Spleen (tissue), 11 donors: ENCODE results near the gene ITPR1. TPM values are rescaled to one million over a fixed set of nuclear protein-coding genes. Genes with fewer than 3 reads are reported as not detected.

Experiments used
- DNase-seq: peaks from one replicate; pipeline ENCODE4 v3.0.0-alpha.2; 2020
- H3K27ac ChIP-seq, 8 donors: fragments of 200-600 bp; sonication (generic) in 7 of 8; 1 replicate in 4 of 8; 2 replicates in 4 of 8; pipeline versions ENCODE4 v1.5.0 to v1.8.0; 2016 to 2021; ENCODE audit warnings: inconsistent platforms in 4 of 8, mild to moderate bottlenecking in 4 of 8, moderate library complexity in 1 of 8
- H3K27me3 ChIP-seq, 7 donors: fragments of 200-600 bp; sonication (generic) in 6 of 7; replicated peaks in 1 of 7; 1 replicate in 4 of 7; 2 replicates in 3 of 7; pipeline versions ENCODE4 v1.5.0 to v1.8.0; 2016 to 2021; ENCODE audit warnings: inconsistent platforms in 3 of 7, mild to moderate bottlenecking in 1 of 7
- H3K36me3 ChIP-seq, 6 donors: fragments of 200-600 bp; sonication (generic) in 5 of 6; 1 replicate in 4 of 6; 2 replicates in 2 of 6; pipeline versions ENCODE4 v1.5.0 to v1.8.0; 2016 to 2021; ENCODE audit warnings: inconsistent platforms in 2 of 6
- H3K4me1 ChIP-seq, 6 donors: fragments of 200-600 bp; sonication (generic) in 5 of 6; 1 replicate in 3 of 6; 2 replicates in 3 of 6; pipeline versions ENCODE4 v1.5.0 to v1.8.0; 2016 to 2021; ENCODE audit warnings: inconsistent platforms in 3 of 6
- H3K4me3 ChIP-seq, 8 donors: fragments of 200-600 bp; sonication (generic) in 7 of 8; 1 replicate in 4 of 8; 2 replicates in 4 of 8; pipeline versions ENCODE4 v1.5.0 to v1.8.0; 2016 to 2021; ENCODE audit warnings: inconsistent platforms in 4 of 8, mild to moderate bottlenecking in 4 of 8, moderate library complexity in 2 of 8
- H3K9me3 ChIP-seq, 8 donors: fragments of 200-600 bp; sonication (generic) in 7 of 8; 1 replicate in 4 of 8; 2 replicates in 4 of 8; pipeline versions ENCODE4 v1.5.0 to v1.8.0; 2016 to 2021; ENCODE audit warnings: inconsistent platforms in 4 of 8
- CTCF ChIP-seq, 11 experiments: fragments of 200-600 bp in 7 of 11; fragments of 450-650 bp in 4 of 11; sonication (generic) in 4 of 11; IDR thresholded peaks in 8 of 11; conservative IDR thresholded peaks in 3 of 11; 1 replicate in 7 of 11; 2 replicates in 4 of 11; pipeline versions ENCODE4 v1.4.0 to v1.8.0; 2016 to 2021; ENCODE audit warnings: antibody characterized with exemption in 11 of 11, inconsistent platforms in 4 of 11, mild to moderate bottlenecking in 1 of 11
- POLR2A ChIP-seq, 3 donors: fragments of 450-650 bp; IDR thresholded peaks; one replicate each; pipeline ENCODE4 v1.5.1; 2017; ENCODE audit warnings: antibody characterized with exemption in 3 of 3, mild to moderate bottlenecking in 1 of 3
- POLR2AphosphoS5 ChIP-seq, 3 donors: sonication (generic); formaldehyde crosslinking; IDR thresholded peaks; one replicate each; pipeline ENCODE4 v1.5.1; 2017; ENCODE audit warnings: antibody characterized with exemption in 3 of 3
- WGBS, 5 donors: extraction: QIAGEN DNeasy Blood & Tissue Kit in 3 of 5; methylation state at CpG; one replicate each; pipeline versions ENCODE4 v1.1.5 to v1.1.7; 2013 to 2018; 5-methylcytosine and 5-hydroxymethylcytosine counted together
- intact Hi-C: fragments of 100-400 bp; cut with DNase I; formaldehyde crosslinking; loops from one replicate; pipeline ENCODE4 v1.15.0; 2023; ENCODE audit warnings: low total_unique reads
- polyA plus RNA-seq, 3 donors: library from polyadenylated mRNA; stranded (reverse); fragments of 200-250 nt; gene quantifications; one replicate each; pipeline ENCODE4 v1.2.1, GENCODE V29; 2013
- total RNA-seq, 7 donors: library from RNA; depleted of rRNA in 3 of 7; stranded (reverse); fragments of >200 nt in 3 of 7; fragmentation: NEBNext Ultra II Directional in 4 of 7; extraction: Animal tissue kit (Norgen Biotek cat#: 25700) in 4 of 7; gene quantifications; one replicate each; pipeline versions ENCODE4 v1.1.0 to v1.2.1, GENCODE V29; 2016 to 2021
- donor health status: healthy with polysubstance abuse.
- donor health status: DM: no; HTN: no; CAD: no; lungs with moderate emphysema.
- donor health status: DM: no; HTN: no; CAD: no.
- donor health status: Bipolar disorder and iron deficiency.
- donor health status: healthy.
- donor health status: DM: no; HTN: no; CAD: no.
- donor health status: DM: yes; HTN: yes; CAD: no.

Gene ITPR1
- total and polyA plus RNA-seq, 10 donors = 17.5 to 194 (median 129) TPM

GRCh38 chr3:4511491-4512262 lies 18.5 kb downstream of the ITPR1 start:
- 76 to 89% (median 84%) methylated on average over 7 of the region's 7 CpGs for WGBS, 5 donors
- peaks cover 15 to 95% (median 32%) of the 10 kb centered on the region in 6 donors for H3K4me1 ChIP-seq

GRCh38 chr3:4512895-4513616 lies 19.9 kb downstream of the ITPR1 start:
- TF ChIP-seq POLR2A (IDR thresholded peaks at IDR 0.05) (no peak), POLR2AphosphoS5 (IDR thresholded peaks at IDR 0.05) (no peak), CTCF (IDR thresholded peaks at IDR 0.05 in 8 of 11, conservative IDR thresholded peaks at IDR 0.05 in 3 of 11) (no peak)
- 58 to 69% (median 63%) methylated on average over 14 to 15 of the region's 15 CpGs for WGBS, 5 donors
- peaks cover 19 to 95% (median 32%) of the 10 kb centered on the region in 6 donors for H3K4me1 ChIP-seq
- peaks cover 0 to 45% (median 0%) of the 10 kb centered on the region in 6 donors for H3K36me3 ChIP-seq
- no peaks in the 10 kb centered on the region for H3K27me3 ChIP-seq
- no peak overlapping the region for H3K4me3 ChIP-seq
- no peak for DNase-seq
- intact Hi-C loops = no loop called here
- peak overlapping the region in 4 of 8 donors; percentile 11 to 44 (median 25) for H3K27ac ChIP-seq
- H3K9me3 ChIP-seq = no peaks in the 10 kb centered on the region

More at GRCh38 chr3:4511491-4512262, 18.5 kb downstream of the ITPR1 start:
- intact Hi-C loops = no loop called here
- Histone ChIP-seq H3K36me3 (peaks cover 0 to 40% (median 0%) of the 10 kb centered on the region in 6 donors), H3K27ac (peak overlapping the region in 1 of 8 donors; percentile 44), H3K9me3 (no peaks in the 10 kb centered on the region), H3K27me3 (no peaks in the 10 kb centered on the region), H3K4me3 (no peak overlapping the region)
- no peak for TF ChIP-seq POLR2A (IDR thresholded peaks at IDR 0.05)
- TF ChIP-seq CTCF (IDR thresholded peaks at IDR 0.05 in 8 of 11, conservative IDR thresholded peaks at IDR 0.05 in 3 of 11) = no peak
- TF ChIP-seq POLR2AphosphoS5 (IDR thresholded peaks at IDR 0.05) = no peak
- no peak for DNase-seq

- no peaks in the 10 kb centered on the region for H3K27me3 ChIP-seq
- H3K27ac ChIP-seq = no peak overlapping the region
- no peak for DNase-seq
- no peaks in the 10 kb centered on the region for H3K9me3 ChIP-seq
- intact Hi-C loops = no loop called here
- 81 to 97% (median 94%) methylated on average over 5 of the region's 5 CpGs for WGBS, 5 donors
- TF ChIP-seq POLR2A (IDR thresholded peaks at IDR 0.05) (no peak), CTCF (IDR thresholded peaks at IDR 0.05 in 8 of 11, conservative IDR thresholded peaks at IDR 0.05 in 3 of 11) (no peak), POLR2AphosphoS5 (IDR thresholded peaks at IDR 0.05) (no peak)
- H3K36me3 ChIP-seq = peaks cover 0 to 42% (median 0%) of the 10 kb centered on the region in 6 donors
- H3K4me3 ChIP-seq = no peak overlapping the region
- peaks cover 19 to 95% (median 39%) of the 10 kb centered on the region in 6 donors for H3K4me1 ChIP-seq
Observed at GRCh38 chr3:4514321-4514720, 21.2 kb downstream of the ITPR1 start.

GRCh38 chr3:4514916-4515315 lies 21.8 kb downstream of the ITPR1 start:
- Histone ChIP-seq H3K36me3 (peaks cover 0 to 37% (median 0%) of the 10 kb centered on the region in 6 donors), H3K27ac (peak overlapping the region in 1 of 8 donors; percentile 29), H3K4me1 (peaks cover 22 to 100% (median 45%) of the 10 kb centered on the region in 6 donors), H3K27me3 (no peaks in the 10 kb centered on the region), H3K9me3 (no peaks in the 10 kb centered on the region), H3K4me3 (no peak overlapping the region)
- 62 to 87% (median 74%) methylated on average over 1 of the region's 1 CpG for WGBS, 5 donors
- intact Hi-C loops = no loop called here
- DNase-seq = no peak
- TF ChIP-seq POLR2A (IDR thresholded peaks at IDR 0.05) = no peak
- no peak for TF ChIP-seq POLR2AphosphoS5 (IDR thresholded peaks at IDR 0.05)
- no peak for TF ChIP-seq CTCF (IDR thresholded peaks at IDR 0.05 in 8 of 11, conservative IDR thresholded peaks at IDR 0.05 in 3 of 11)
